ENCODE results near the gene RBMS3. TPM values are rescaled to one million over a fixed set of nuclear protein-coding genes. Genes with fewer than 3 reads are reported as not detected.

The RBMS3 gene
- total and polyA plus RNA-seq, 7 donors = 0.46 to 61.9 (median 39.9) TPM

DNA sequence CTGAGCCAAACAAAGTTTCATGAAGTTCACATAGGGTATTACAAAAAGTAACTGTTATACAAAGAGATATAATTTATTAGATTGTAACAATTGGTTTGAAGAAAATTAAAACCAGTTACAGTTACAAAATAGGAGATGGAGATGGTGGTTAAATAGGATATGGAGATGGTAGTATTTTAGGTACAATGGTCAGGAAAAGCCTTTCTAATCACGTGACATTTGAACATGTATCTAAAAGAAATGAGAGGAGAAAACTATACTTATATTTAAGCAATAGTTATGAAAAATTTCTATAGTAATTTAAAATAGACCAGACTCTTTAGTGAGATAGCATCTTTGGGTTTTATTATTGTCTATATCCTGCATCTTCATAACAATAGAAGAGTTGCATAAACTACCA, 312.9 kb downstream of the RBMS3 start:
- TF ChIP-seq POLR2AphosphoS5 (IDR thresholded peaks at IDR 0.05) (no peak), POLR2A (IDR thresholded peaks at IDR 0.05) (no peak), EP300 (IDR thresholded peaks at IDR 0.05) (no peak)
- TF ChIP-seq, protein P1, sequence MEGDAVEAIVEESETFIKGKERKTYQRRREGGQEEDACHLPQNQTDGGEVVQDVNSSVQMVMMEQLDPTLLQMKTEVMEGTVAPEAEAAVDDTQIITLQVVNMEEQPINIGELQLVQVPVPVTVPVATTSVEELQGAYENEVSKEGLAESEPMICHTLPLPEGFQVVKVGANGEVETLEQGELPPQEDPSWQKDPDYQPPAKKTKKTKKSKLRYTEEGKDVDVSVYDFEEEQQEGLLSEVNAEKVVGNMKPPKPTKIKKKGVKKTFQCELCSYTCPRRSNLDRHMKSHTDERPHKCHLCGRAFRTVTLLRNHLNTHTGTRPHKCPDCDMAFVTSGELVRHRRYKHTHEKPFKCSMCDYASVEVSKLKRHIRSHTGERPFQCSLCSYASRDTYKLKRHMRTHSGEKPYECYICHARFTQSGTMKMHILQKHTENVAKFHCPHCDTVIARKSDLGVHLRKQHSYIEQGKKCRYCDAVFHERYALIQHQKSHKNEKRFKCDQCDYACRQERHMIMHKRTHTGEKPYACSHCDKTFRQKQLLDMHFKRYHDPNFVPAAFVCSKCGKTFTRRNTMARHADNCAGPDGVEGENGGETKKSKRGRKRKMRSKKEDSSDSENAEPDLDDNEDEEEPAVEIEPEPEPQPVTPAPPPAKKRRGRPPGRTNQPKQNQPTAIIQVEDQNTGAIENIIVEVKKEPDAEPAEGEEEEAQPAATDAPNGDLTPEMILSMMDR (IDR thresholded peaks at IDR 0.05) = no peak
- H3K4me1 ChIP-seq = peaks cover 0 to 23% (median 11%) of the 10 kb centered on the region in 4 donors
- intact Hi-C loops (cut with DNase I) = no loop called here
- H3K4me3 ChIP-seq = no peak overlapping the region
- no peaks in the 10 kb centered on the region for H3K27me3 ChIP-seq
- no peaks in the 10 kb centered on the region for H3K36me3 ChIP-seq
- DNase-seq = no peak
- H3K27ac ChIP-seq = no peak overlapping the region
- WGBS, 2 donors = 77 to 87% methylated on average over 1 of the region's 1 CpG
- H3K9me3 ChIP-seq = no peaks in the 10 kb centered on the region

- H3K27me3 ChIP-seq = no peaks in the 10 kb centered on the region
- intact Hi-C loops (cut with DNase I) = no loop called here
- WGBS, 2 donors = 71 to 82% methylated on average over 1 of the region's 1 CpG
- H3K36me3 ChIP-seq = no peaks in the 10 kb centered on the region
- no peak overlapping the region for H3K4me3 ChIP-seq
- H3K9me3 ChIP-seq = no peaks in the 10 kb centered on the region
- DNase-seq = no peak
- TF ChIP-seq POLR2A (IDR thresholded peaks at IDR 0.05) = no peak
- no peak for TF ChIP-seq EP300 (IDR thresholded peaks at IDR 0.05)
- TF ChIP-seq POLR2AphosphoS5 (IDR thresholded peaks at IDR 0.05) = no peak
- TF ChIP-seq, protein P1 (IDR thresholded peaks at IDR 0.05) = no peak
- no peak overlapping the region for H3K27ac ChIP-seq
- peaks cover 0 to 20% (median 9%) of the 10 kb centered on the region in 4 donors for H3K4me1 ChIP-seq
Observed at GRCh38 chr3:29594261-29594660, 313.4 kb downstream of the RBMS3 start.

DNA sequence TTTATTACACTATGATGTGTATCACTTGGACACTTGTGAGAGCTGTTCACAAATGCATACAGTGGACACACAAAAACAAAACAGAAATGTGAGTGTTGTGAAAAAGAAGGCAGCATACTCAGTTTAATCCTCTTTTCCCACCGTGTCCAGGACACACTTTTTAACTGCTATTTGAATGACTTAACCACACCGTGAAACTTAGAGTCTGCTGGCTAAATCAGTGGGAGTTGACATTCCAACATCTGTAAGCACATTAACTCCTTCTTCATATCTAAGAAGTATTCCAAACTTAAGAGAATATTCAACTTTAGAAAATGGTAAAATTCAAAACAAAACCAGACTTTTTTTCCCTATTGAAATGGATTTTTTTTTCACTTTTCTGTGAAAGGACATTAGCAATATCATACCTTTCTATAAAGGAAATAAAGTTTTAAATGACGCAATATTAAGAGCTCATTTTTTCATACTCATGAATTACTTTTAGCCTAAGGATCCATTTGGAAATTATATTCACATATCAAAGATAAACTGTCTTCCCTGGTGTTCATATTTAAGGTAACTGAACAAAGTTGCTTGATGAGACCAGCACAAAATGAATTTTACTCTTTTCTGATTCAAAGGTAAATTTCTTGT, 316.6 kb downstream of the RBMS3 start:
- Histone ChIP-seq H3K9me3 (no peaks in the 10 kb centered on the region), H3K4me1 (peaks cover 0 to 6% (median 2%) of the 10 kb centered on the region in 4 donors), H3K27me3 (no peaks in the 10 kb centered on the region), H3K36me3 (no peaks in the 10 kb centered on the region), H3K4me3 (no peak overlapping the region), H3K27ac (no peak overlapping the region)
- TF ChIP-seq POLR2AphosphoS5 (IDR thresholded peaks at IDR 0.05) = no peak
- TF ChIP-seq, protein P1 (IDR thresholded peaks at IDR 0.05) = no peak
- TF ChIP-seq EP300 (IDR thresholded peaks at IDR 0.05) = no peak
- no peak for TF ChIP-seq POLR2A (IDR thresholded peaks at IDR 0.05)
- 53 to 72% methylated on average over 3 of the region's 3 CpGs for WGBS, 2 donors
- intact Hi-C loops (cut with DNase I) = no loop called here
- no peak for DNase-seq

- TF ChIP-seq EP300 (IDR thresholded peaks at IDR 0.05) = no peak
- no peak for TF ChIP-seq POLR2AphosphoS5 (IDR thresholded peaks at IDR 0.05)
- TF ChIP-seq, protein P1 (IDR thresholded peaks at IDR 0.05) = no peak
- no peak for TF ChIP-seq POLR2A (IDR thresholded peaks at IDR 0.05)
Observed at GRCh38 chr3:29601861-29602585, 321.2 kb downstream of the RBMS3 start.

More at GRCh38 chr3:29601861-29602585, 321.2 kb downstream of the RBMS3 start:
- whole genome bisulfite sequencing, 2 donors = 64 to 67% methylated on average over 4 of the region's 4 CpGs
- Histone ChIP-seq H3K4me3 (no peak overlapping the region), H3K27me3 (no peaks in the 10 kb centered on the region), H3K36me3 (no peaks in the 10 kb centered on the region), H3K27ac (no peak overlapping the region), H3K9me3 (no peaks in the 10 kb centered on the region), H3K4me1 (peaks cover 0 to 20% (median 14%) of the 10 kb centered on the region in 4 donors)
- DNase-seq = no peak
- intact Hi-C loops (cut with DNase I) = no loop called here
